Mucosa of stomach (tissue), 1 donor: Measurements from ENCODE around the gene SPTBN5.
A peak's percentile ranks its signal among the peaks of the same experiment; 100 is the strongest.

ENCODE experiments used
- H3K27me3 ChIP-seq: one replicate; pipeline ENCODE4 v1.7.0; 2013; ENCODE audit warnings: mild to moderate bottlenecking, low read length; ENCODE audit not compliant: control insufficient read depth, insufficient read depth
- H3K36me3 ChIP-seq: one replicate; pipeline ENCODE4 v1.7.0; 2013; ENCODE audit warnings: low read length; ENCODE audit not compliant: control insufficient read depth, insufficient read depth
- H3K4me1 ChIP-seq: one replicate; pipeline ENCODE4 v1.7.0; 2013; ENCODE audit warnings: mild to moderate bottlenecking, low read length; ENCODE audit not compliant: control insufficient read depth, insufficient read depth
- H3K4me3 ChIP-seq: one replicate; pipeline ENCODE4 v1.7.0; 2013; ENCODE audit warnings: low read length
- H3K9ac ChIP-seq: one replicate; pipeline ENCODE4 v1.7.0; 2013; ENCODE audit warnings: mild to moderate bottlenecking, low read length, moderate library complexity
- H3K9me3 ChIP-seq: one replicate; pipeline ENCODE4 v1.7.0; 2013; ENCODE audit warnings: mild to moderate bottlenecking, low read length, moderate library complexity; ENCODE audit not compliant: control insufficient read depth
- donor health status: Pancreatic carcinoma.

SPTBN5 gene

GRCh38 chr15:41908736-41909461 lies 15.0 kb upstream of the SPTBN5 start:
- peaks cover 32% of the 10 kb centered on the region for H3K4me1 ChIP-seq
- no peak overlapping the region for H3K4me3 ChIP-seq
- H3K9ac ChIP-seq: peak overlapping the region; percentile 38
- H3K27me3 ChIP-seq: no peaks in the 10 kb centered on the region
- H3K9me3 ChIP-seq: no peaks in the 10 kb centered on the region
- no peaks in the 10 kb centered on the region for H3K36me3 ChIP-seq

- H3K36me3 ChIP-seq: no peaks in the 10 kb centered on the region
- no peak overlapping the region for H3K4me3 ChIP-seq
- no peaks in the 10 kb centered on the region for H3K9me3 ChIP-seq
- H3K27me3 ChIP-seq: no peaks in the 10 kb centered on the region
- peaks cover 32% of the 10 kb centered on the region for H3K4me1 ChIP-seq
- no peak overlapping the region for H3K9ac ChIP-seq
Measured at GRCh38 chr15:41907141-41907540, 13.3 kb upstream of the SPTBN5 start.

GRCh38 chr15:41906608-41907007 lies 12.8 kb upstream of the SPTBN5 start:
- no peak overlapping the region for H3K9ac ChIP-seq
- no peak overlapping the region for H3K4me3 ChIP-seq
- H3K27me3 ChIP-seq: no peaks in the 10 kb centered on the region
- H3K9me3 ChIP-seq: no peaks in the 10 kb centered on the region
- H3K4me1 ChIP-seq: peaks cover 27% of the 10 kb centered on the region
- no peaks in the 10 kb centered on the region for H3K36me3 ChIP-seq

- peaks cover 22% of the 10 kb centered on the region for H3K4me1 ChIP-seq
- no peaks in the 10 kb centered on the region for H3K36me3 ChIP-seq
- no peaks in the 10 kb centered on the region for H3K27me3 ChIP-seq
- H3K9ac ChIP-seq: no peak overlapping the region
- H3K4me3 ChIP-seq: no peak overlapping the region
- no peaks in the 10 kb centered on the region for H3K9me3 ChIP-seq
Measured at GRCh38 chr15:41905036-41905793, 11.4 kb upstream of the SPTBN5 start.

GRCh38 chr15:41904541-41905005 lies 10.7 kb upstream of the SPTBN5 start:
- no peaks in the 10 kb centered on the region for H3K27me3 ChIP-seq
- no peaks in the 10 kb centered on the region for H3K9me3 ChIP-seq
- no peaks in the 10 kb centered on the region for H3K36me3 ChIP-seq
- no peak overlapping the region for H3K9ac ChIP-seq
- H3K4me1 ChIP-seq: peaks cover 15% of the 10 kb centered on the region
- no peak overlapping the region for H3K4me3 ChIP-seq

GRCh38 chr15:41903782-41904181 lies 9.9 kb upstream of the SPTBN5 start:
- Histone ChIP-seq H3K27me3 (no peaks in the 10 kb centered on the region), H3K9me3 (no peaks in the 10 kb centered on the region), H3K9ac (no peak overlapping the region), H3K4me3 (no peak overlapping the region), H3K36me3 (no peaks in the 10 kb centered on the region), H3K4me1 (peaks cover 7% of the 10 kb centered on the region)

- Histone ChIP-seq H3K27me3 (no peaks in the 10 kb centered on the region), H3K4me1 (no peaks in the 10 kb centered on the region), H3K9me3 (no peaks in the 10 kb centered on the region), H3K9ac (no peak overlapping the region), H3K36me3 (no peaks in the 10 kb centered on the region), H3K4me3 (no peak overlapping the region)
Measured at GRCh38 chr15:41901431-41901830, 7.6 kb upstream of the SPTBN5 start.

GRCh38 chr15:41900526-41901380 lies 6.9 kb upstream of the SPTBN5 start:
- Histone ChIP-seq H3K9ac (no peak overlapping the region), H3K36me3 (no peaks in the 10 kb centered on the region)

GRCh38 chr15:41899854-41900442 lies 6.1 kb upstream of the SPTBN5 start:
- Histone ChIP-seq H3K4me1 (peaks cover 2% of the 10 kb centered on the region), H3K4me3 (no peak overlapping the region), H3K36me3 (no peaks in the 10 kb centered on the region), H3K9me3 (no peaks in the 10 kb centered on the region), H3K9ac (no peak overlapping the region), H3K27me3 (no peaks in the 10 kb centered on the region)

More at GRCh38 chr15:41900526-41901380, 6.9 kb upstream of the SPTBN5 start:
- Histone ChIP-seq H3K4me3 (no peak overlapping the region), H3K9me3 (no peaks in the 10 kb centered on the region), H3K4me1 (no peaks in the 10 kb centered on the region), H3K27me3 (no peaks in the 10 kb centered on the region)

- H3K9ac ChIP-seq: no peak overlapping the region
- H3K4me1 ChIP-seq: peaks cover 25% of the 10 kb centered on the region
- H3K36me3 ChIP-seq: no peaks in the 10 kb centered on the region
- no peaks in the 10 kb centered on the region for H3K9me3 ChIP-seq
- H3K4me3 ChIP-seq: no peak overlapping the region
- no peaks in the 10 kb centered on the region for H3K27me3 ChIP-seq
Measured at GRCh38 chr15:41897363-41897799, 3.5 kb upstream of the SPTBN5 start.

GRCh38 chr15:41896566-41896965 lies 2.7 kb upstream of the SPTBN5 start:
- Histone ChIP-seq H3K36me3 (no peaks in the 10 kb centered on the region), H3K27me3 (no peaks in the 10 kb centered on the region), H3K4me1 (peaks cover 26% of the 10 kb centered on the region), H3K9ac (no peak overlapping the region), H3K9me3 (no peaks in the 10 kb centered on the region), H3K4me3 (no peak overlapping the region)
